ENCODE measurements around the gene FAM219A. TPM values are rescaled to one million over a fixed set of nuclear protein-coding genes. Genes with fewer than 3 reads are reported as not detected.
A peak's percentile ranks its signal among the peaks of the same experiment; 100 is the strongest.

The FAM219A gene
- total RNA-seq, 1 donor, result 7.0 TPM

GRCh38 chr9:34375901-34376595, 82.3 kb downstream of the FAM219A start:
- peak overlapping the region; percentile 77 for H3K4me3 ChIP-seq (ENCODE audit: low read depth, low read length)
- DNase-seq (ENCODE audit: low read depth), result peak; percentile 6
- TF ChIP-seq CTCF (IDR thresholded peaks at IDR 0.05; ENCODE audit: insufficient read depth, low read length), result no peak

DNA sequence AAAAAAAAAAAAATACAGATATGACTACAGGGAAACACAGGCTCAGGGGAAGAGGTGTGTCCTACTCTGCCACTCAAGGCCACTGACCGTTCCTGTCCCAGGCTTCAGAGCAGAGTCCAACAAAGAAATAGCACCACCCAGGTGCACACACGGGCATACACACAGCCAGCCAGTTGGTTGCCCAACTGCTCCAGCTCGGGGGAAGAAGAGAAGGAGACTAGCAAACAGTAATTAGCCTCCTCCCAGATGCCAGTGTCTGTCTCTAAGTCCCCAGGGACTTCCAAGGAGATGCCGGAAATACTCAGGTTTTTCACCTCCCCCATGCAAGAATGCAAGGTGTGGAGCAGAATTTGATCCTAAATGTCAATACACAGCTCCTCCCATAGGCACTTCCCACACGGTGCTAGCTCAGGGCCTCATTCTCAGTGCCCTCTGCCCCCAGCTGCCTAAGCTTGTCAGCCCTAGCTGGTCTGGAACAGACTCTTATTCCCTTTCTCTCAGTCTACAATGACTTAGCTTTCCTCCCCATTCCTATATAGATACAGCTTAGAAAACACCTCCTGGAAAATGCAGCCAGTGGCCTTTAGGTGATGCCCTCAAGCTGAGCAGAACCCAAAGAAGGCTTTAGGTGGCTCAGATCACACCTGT, 83.3 kb downstream of the FAM219A start:
- no peak for TF ChIP-seq CTCF (IDR thresholded peaks at IDR 0.05; ENCODE audit: insufficient read depth, low read length)
- no peak overlapping the region for H3K4me3 ChIP-seq (ENCODE audit: low read depth, low read length)
- DNase-seq (ENCODE audit: low read depth), result no peak

- DNase-seq (ENCODE audit: low read depth), result no peak
- TF ChIP-seq CTCF (IDR thresholded peaks at IDR 0.05; ENCODE audit: insufficient read depth, low read length), result no peak
- no peak overlapping the region for H3K4me3 ChIP-seq (ENCODE audit: low read depth, low read length)
Observed at GRCh38 chr9:34374339-34374738, 84.0 kb downstream of the FAM219A start.

- TF ChIP-seq CTCF (IDR thresholded peaks at IDR 0.05; ENCODE audit: insufficient read depth, low read length), result no peak
- no peak overlapping the region for H3K4me3 ChIP-seq (ENCODE audit: low read depth, low read length)
- no peak for DNase-seq (ENCODE audit: low read depth)
Observed at GRCh38 chr9:34373749-34374148, 84.6 kb downstream of the FAM219A start.

- DNase-seq (ENCODE audit: low read depth), result no peak
- TF ChIP-seq CTCF (IDR thresholded peaks at IDR 0.05; ENCODE audit: insufficient read depth, low read length), result no peak
- H3K4me3 ChIP-seq (ENCODE audit: low read depth, low read length), result no peak overlapping the region
Observed at GRCh38 chr9:34372467-34373011, 85.8 kb downstream of the FAM219A start.

- H3K4me3 ChIP-seq (ENCODE audit: low read depth, low read length), result no peak overlapping the region
- TF ChIP-seq CTCF (IDR thresholded peaks at IDR 0.05; ENCODE audit: insufficient read depth, low read length), result no peak
- no peak for DNase-seq (ENCODE audit: low read depth)
Observed at GRCh38 chr9:34371886-34372466, 86.4 kb downstream of the FAM219A start.

Data from fibroblast of the aortic adventitia (primary cell).